IMR-90 (cell line): ENCODE data around the gene RCAN2. TPM values are rescaled to one million over a fixed set of nuclear protein-coding genes. Genes with fewer than 3 reads are reported as not detected.

ENCODE experiments used
- ATAC-seq: fragments of 200-7000 bp; cut with Tn5 transposase; 2 replicates; pipeline ENCODE4 v1.9.1; 2020; ENCODE audit warnings: low read depth, mild to moderate bottlenecking, moderate library complexity
- BruUV-seq: library from RNA; stranded (reverse); fragments of 400-500 nt; replicated peaks from 2 replicates; lab custom pipeline; 2021; lab: Mats Ljungman, UMichigan
- CTCF ChIA-PET: fragments of 300-600 bp; formaldehyde crosslinking; extraction: SDS; loops from one replicate; lab custom pipeline; 2021; ENCODE audit warnings: antibody characterized with exemption; lab: Yijun Ruan, JAX
- POLR2A ChIA-PET: fragments of 300-600 bp; sonication (Branson Sonifier 250); formaldehyde crosslinking; loops from one replicate; lab custom pipeline; 2022; ENCODE audit warnings: antibody characterized with exemption; ENCODE audit not compliant: unreplicated experiment; lab: Charles Lee
- DNase-seq: peaks from one replicate; pipeline ENCODE4 v3.0.0; 2013
- H2AFZ ChIP-seq: replicated peaks from 2 replicates; pipeline ENCODE3; 2013; ENCODE audit warnings: low read length, mild to moderate bottlenecking; ENCODE audit not compliant: poor library complexity
- H2AK5ac ChIP-seq: 2 replicates; pipeline ENCODE4 v1.6.1; 2013; ENCODE audit warnings: low read depth, low read length, inconsistent platforms
- H2AK9ac ChIP-seq: replicated peaks from 2 replicates; pipeline ENCODE3; 2013; ENCODE audit warnings: mild to moderate bottlenecking, low read depth, low read length, moderate library complexity; ENCODE audit not compliant: poor library complexity
- H2BK120ac ChIP-seq: 2 replicates; pipeline ENCODE4 v1.6.1; 2013; ENCODE audit warnings: low read depth, low read length, inconsistent platforms
- H2BK15ac ChIP-seq: 3 replicates; pipeline ENCODE4 v1.6.1; 2013; ENCODE audit warnings: low read depth, low read length, inconsistent platforms
- H2BK20ac ChIP-seq: 2 replicates; pipeline ENCODE4 v1.6.1; 2013; ENCODE audit warnings: low read depth, mild to moderate bottlenecking, inconsistent platforms, low read length, moderate library complexity
- H2BK5ac ChIP-seq: 2 replicates; pipeline ENCODE4 v1.6.1; 2013; ENCODE audit warnings: mild to moderate bottlenecking, low read depth, low read length, inconsistent platforms; ENCODE audit not compliant: poor library complexity, severe bottlenecking
- H3K14ac ChIP-seq: replicated peaks from 2 replicates; pipeline ENCODE4 v1.6.1; 2013; ENCODE audit warnings: low read depth, low read length, inconsistent platforms
- H3K18ac ChIP-seq: 2 replicates; pipeline ENCODE4 v1.6.1; 2013; ENCODE audit warnings: low read depth, low read length, control low read depth
- H3K23ac ChIP-seq: 2 replicates; pipeline ENCODE4 v1.6.1; 2013; ENCODE audit warnings: low read depth, low read length, inconsistent platforms
- H3K27ac ChIP-seq: 2 replicates; pipeline ENCODE4 v1.5.1; 2013; ENCODE audit warnings: mild to moderate bottlenecking, control low read depth, low read length; ENCODE audit not compliant: insufficient read depth
- H3K27me3 ChIP-seq: 2 replicates; pipeline ENCODE4 v1.6.1; 2013; ENCODE audit warnings: low read length; ENCODE audit not compliant: control insufficient read depth, insufficient read depth
- H3K36me3 ChIP-seq: 2 replicates; pipeline ENCODE4 v1.6.1; 2013; ENCODE audit warnings: low read length, mixed read lengths; ENCODE audit not compliant: control insufficient read depth, insufficient read depth
- H3K4ac ChIP-seq: 2 replicates; pipeline ENCODE4 v1.6.1; 2013; ENCODE audit warnings: low read depth, low read length, inconsistent platforms
- H3K4me1 ChIP-seq: 2 replicates; pipeline ENCODE4 v1.6.1; 2013; ENCODE audit warnings: low read length, mixed read lengths; ENCODE audit not compliant: control insufficient read depth, insufficient read depth
- H3K4me2 ChIP-seq: 2 replicates; pipeline ENCODE4 v1.6.1; 2013; ENCODE audit warnings: low read depth, mild to moderate bottlenecking, control low read depth, low read length, moderate library complexity
- H3K4me3 ChIP-seq: 2 replicates; pipeline ENCODE4 v1.5.1; 2013; ENCODE audit warnings: low read depth, mild to moderate bottlenecking, control low read depth, low read length, moderate library complexity; ENCODE audit not compliant: insufficient read depth
- H3K56ac ChIP-seq: 2 replicates; pipeline ENCODE4 v1.6.1; 2013; ENCODE audit warnings: low read length, inconsistent platforms; ENCODE audit not compliant: insufficient read depth; ENCODE audit errors: extremely low read depth
- H3K79me1 ChIP-seq, 2 experiments: 2 replicates each; pipeline ENCODE4 v1.6.1; 2013; ENCODE audit warnings: low read length in 2 of 2, inconsistent platforms in 1 of 2, low read depth in 1 of 2
- H3K9ac ChIP-seq: 2 replicates; pipeline ENCODE4 v1.6.1; 2013; ENCODE audit warnings: low read depth, low read length, control low read depth
- H3K9me1 ChIP-seq: 2 replicates; pipeline ENCODE4 v1.6.1; 2013; ENCODE audit warnings: low read length, inconsistent platforms; ENCODE audit not compliant: insufficient read depth
- H3K9me3 ChIP-seq: 2 replicates; pipeline ENCODE4 v1.6.1; 2013; ENCODE audit warnings: low read length; ENCODE audit not compliant: control insufficient read depth, insufficient read depth
- H4K20me1 ChIP-seq: 2 replicates; pipeline ENCODE4 v1.6.1; 2013; ENCODE audit warnings: low read length, inconsistent platforms; ENCODE audit not compliant: insufficient read depth
- H4K5ac ChIP-seq: 2 replicates; pipeline ENCODE4 v1.6.1; 2013; ENCODE audit warnings: mild to moderate bottlenecking, low read depth, low read length, control low read depth
- H4K8ac ChIP-seq, 2 experiments: 2 replicates each; pipeline ENCODE4 v1.6.1; 2013; ENCODE audit warnings: low read depth in 2 of 2, low read length in 2 of 2, control low read depth in 1 of 2, inconsistent platforms in 1 of 2
- H4K91ac ChIP-seq: 2 replicates; pipeline ENCODE4 v1.6.1; 2013; ENCODE audit warnings: low read depth, low read length, inconsistent platforms; ENCODE audit not compliant: insufficient read depth
- BHLHE40 ChIP-seq: fragments of 150-350 bp; IDR thresholded peaks from 2 replicates; pipeline ENCODE4 v1.6.1; 2016; ENCODE audit warnings: mild to moderate bottlenecking, low read depth, low read length
- whole genome bisulfite sequencing, 2 experiments: methylation state at CpG; one replicate each; pipeline versions ENCODE4 v1.1.5 to v1.1.7; 2013; ENCODE audit warnings: missing lambda C conversion rate in 2 of 2; ENCODE audit not compliant: insufficient read length in 1 of 2; ENCODE audit errors: extremely low coverage in 2 of 2; 5-methylcytosine and 5-hydroxymethylcytosine counted together
- dilution Hi-C: fragments of 300-500 bp; cut with HindIII; formaldehyde crosslinking; loops from one replicate; pipeline ENCODE4 v1.14.3; 2018; ENCODE audit warnings: low sequenced_read_pairs; ENCODE audit not compliant: unreplicated experiment
- in situ Hi-C: fragments of 300-500 bp; cut with MboI; formaldehyde crosslinking; loops from 3 replicates; pipeline ENCODE4 v1.14.3; 2019; ENCODE audit warnings: low sequenced_read_pairs, inconsistent platforms, mixed read lengths
- intact Hi-C: fragments of 100-400 bp; cut with micrococcal nuclease; formaldehyde crosslinking; loops from 2 replicates; pipeline ENCODE4 v1.10.0; 2022
- polyA plus RNA-seq, 3 experiments: library from polyadenylated mRNA; depleted of rRNA; stranded (reverse); fragments of >200 nt; gene quantifications; 2 replicates each; pipeline ENCODE4 v1.2.3, GENCODE V29; 2012; ENCODE audit warnings: low replicate concordance in 1 of 3
- total RNA-seq: library from RNA; depleted of rRNA; stranded (reverse); fragments of >200 nt; gene quantifications from 2 replicates; pipeline ENCODE4 v1.2.3, GENCODE V29; 2012

The RCAN2 gene
- total and polyA plus RNA-seq, 2 of the 4 experiments (the other 2 are of a cell fraction), result 1.3 to 1.8 TPM

DNA sequence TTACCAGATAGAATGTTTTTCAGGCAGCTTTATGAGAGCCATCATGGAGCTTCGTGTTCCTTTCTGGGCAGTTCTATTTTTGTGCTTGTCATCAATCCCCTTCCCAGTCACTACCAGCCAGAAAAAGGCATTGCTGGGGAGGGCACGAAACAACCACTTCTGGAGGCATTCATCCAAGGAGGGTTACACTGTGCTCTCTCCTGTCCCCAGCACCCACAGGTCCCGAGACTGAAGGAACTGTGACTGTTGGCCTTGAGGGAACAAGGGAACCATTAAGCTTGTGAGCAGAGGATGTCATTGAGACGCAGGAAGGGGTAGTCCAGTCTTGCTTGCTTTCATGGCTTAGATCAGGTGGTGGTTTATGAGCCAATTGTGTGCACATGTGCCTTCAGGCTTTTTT lies 300.4 kb downstream of the RCAN2 start:
- Histone ChIP-seq H3K56ac (no peak overlapping the region), H3K4me1 (no peaks in the 10 kb centered on the region), H3K4me2 (no peak overlapping the region), H2AFZ (no peak overlapping the region), H3K14ac (no peak overlapping the region), H2BK20ac (no peak overlapping the region), H4K5ac (no peak overlapping the region), H2AK5ac (no peak overlapping the region), H3K23ac (no peak overlapping the region), H2AK9ac (no peak overlapping the region), H3K27ac (no peak overlapping the region), H3K27me3 (no peaks in the 10 kb centered on the region), H2BK120ac (no peak overlapping the region), H4K8ac (no peak overlapping the region), H4K20me1 (no peaks in the 10 kb centered on the region), H2BK15ac (no peak overlapping the region), H3K79me1 (no peaks in the 10 kb centered on the region), H3K9me1 (no peaks in the 10 kb centered on the region), H3K4me3 (no peak overlapping the region), H3K9me3 (no peaks in the 10 kb centered on the region), H3K36me3 (no peaks in the 10 kb centered on the region), H4K91ac (no peak overlapping the region), H3K4ac (no peak overlapping the region), H2BK5ac (no peak overlapping the region), H3K9ac (no peak overlapping the region), H3K18ac (no peak overlapping the region)
- BruUV-seq, result no TSS peak
- ChIA-PET CTCF (no interaction called here), POLR2A (no interaction called here)
- no peak for TF ChIP-seq BHLHE40
- in situ Hi-C loops, result no loop called here
- ATAC-seq (no peak), DNase-seq (no peak)
- intact Hi-C loops, result no loop called here
- WGBS, 2 experiments, result 60% methylated on average over 1 of the region's 4 CpGs; no CpG with 5 or more reads in 1 of the 2 experiments
- dilution Hi-C loops, result no loop called here
